ENCODE measurements around the gene DRD2.

GRCh38 chr11:113472471-113472870 is 2.7 kb downstream of the DRD2 start:
- no peak for TF ChIP-seq CTCF (IDR thresholded peaks at IDR 0.05; ENCODE audit: low read length)
- no peak for TF ChIP-seq EZH2phosphoT487 (IDR thresholded peaks at IDR 0.05; ENCODE audit: low read length)
- no peak for TF ChIP-seq EZH2 (optimal IDR thresholded peaks at IDR 0.05; ENCODE audit: low read depth, low read length)

Measured in MM.1S (cell line).